ENCODE results near the gene NHERF1. TPM values are rescaled to one million over a fixed set of nuclear protein-coding genes. Genes with fewer than 3 reads are reported as not detected.

NHERF1 gene
- total and polyA plus RNA-seq, 2 of the 8 experiments (the other 6 are each of a cell fraction or from before 2014, with no cell fraction given): 92.9 to 99.2 TPM

DNA sequence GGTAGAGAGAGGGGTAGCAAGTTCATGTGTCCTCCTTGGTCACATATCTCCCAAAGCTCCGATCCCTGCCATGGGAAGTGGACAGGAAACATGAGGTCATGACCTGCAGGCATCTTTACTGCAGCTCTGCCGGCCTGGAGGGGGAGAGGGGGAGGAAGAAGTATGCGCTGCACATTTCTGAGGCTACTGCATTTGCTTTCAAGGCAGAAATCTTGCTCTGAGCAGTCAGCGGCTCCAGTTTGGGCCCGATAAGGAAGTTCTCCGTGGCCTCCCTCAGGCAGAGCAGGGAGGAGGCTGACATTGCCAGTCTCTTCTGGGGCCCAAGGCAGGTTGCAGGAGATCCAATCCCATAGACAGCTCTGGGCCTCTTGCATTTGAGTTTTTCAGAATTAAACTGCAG, 1.5 kb upstream of the NHERF1 start:
- peak overlapping the region; percentile 69; the same call in 1 of the 2 replicates for H2BK12ac ChIP-seq (ENCODE audit: low read depth, low read length)
- no peak overlapping the region for H2BK120ac ChIP-seq (replicated peaks; ENCODE audit: low read depth, low read length)
- no peak overlapping the region for H2AK5ac ChIP-seq (ENCODE audit: low read depth, low read length)
- peak overlapping the region; percentile 42; the same call in 1 of the 2 replicates for H3K18ac ChIP-seq (ENCODE audit: extremely low read depth, low read length)
- H3K14ac ChIP-seq (ENCODE audit: insufficient read length): no peak overlapping the region
- H3K36me3 ChIP-seq (ENCODE audit: control insufficient read depth in 2 of 4, insufficient read depth in 4 of 4, low read length in 3 of 4): no peaks in the 10 kb centered on the region
- no peak overlapping the region for H3K27ac ChIP-seq (ENCODE audit: low read depth, low read length)
- peaks cover 13% of the 10 kb centered on the region for H3K23me2 ChIP-seq (ENCODE audit: low read depth, low read length)
- peak overlapping the region; percentile 64; the same call in 1 of the 2 replicates for H2BK20ac ChIP-seq (ENCODE audit: low read length)
- ChIA-PET CTCF (ENCODE audit: partially characterized antibody) (interaction anchor here (0.6 to 4.7 kb wide), 12 partner anchors 11 to 214 kb away, joined by 3 to 388 read pairs (median 32); partner anchors contain the start of genes NAT9 and RAB37), POLR2A (ENCODE audit: partially characterized antibody) (interaction anchor here (0.6 to 9.3 kb wide), 9 partner anchors 10 to 98 kb away, joined by 3 to 60 read pairs (median 5); partner anchors contain the start of genes NAT9 and RAB37)
- H3K79me2 ChIP-seq (ENCODE audit: control insufficient read depth in 1 of 2, insufficient read depth in 2 of 2, low read length in 2 of 2): peaks cover 7 to 28% of the 10 kb centered on the region in 2 experiments; a peak in 3 of 4 replicates
- no peak overlapping the region for H4K8ac ChIP-seq (ENCODE audit: extremely low read depth, insufficient read depth, low read length)
- no peak overlapping the region for H4K5ac ChIP-seq (ENCODE audit: insufficient read length, low read depth, low read length)
- no peaks in the 10 kb centered on the region for H3K27me3 ChIP-seq (replicated peaks in 1 of 4; ENCODE audit: control insufficient read depth in 3 of 4, extremely low read depth in 1 of 4, insufficient read depth in 3 of 4, low read length in 3 of 4)
- H2BK15ac ChIP-seq (ENCODE audit: low read length): peak overlapping the region; percentile 25; the same call in 1 of the 2 replicates
- TF ChIP-seq SAP30 (IDR thresholded peaks at IDR 0.05; ENCODE audit: insufficient read depth, insufficient replicate concordance, low read length): no peak
- TF ChIP-seq YY1 (IDR thresholded peaks at IDR 0.05; ENCODE audit: low read depth, low read length): no peak
- TF ChIP-seq, protein P1, sequence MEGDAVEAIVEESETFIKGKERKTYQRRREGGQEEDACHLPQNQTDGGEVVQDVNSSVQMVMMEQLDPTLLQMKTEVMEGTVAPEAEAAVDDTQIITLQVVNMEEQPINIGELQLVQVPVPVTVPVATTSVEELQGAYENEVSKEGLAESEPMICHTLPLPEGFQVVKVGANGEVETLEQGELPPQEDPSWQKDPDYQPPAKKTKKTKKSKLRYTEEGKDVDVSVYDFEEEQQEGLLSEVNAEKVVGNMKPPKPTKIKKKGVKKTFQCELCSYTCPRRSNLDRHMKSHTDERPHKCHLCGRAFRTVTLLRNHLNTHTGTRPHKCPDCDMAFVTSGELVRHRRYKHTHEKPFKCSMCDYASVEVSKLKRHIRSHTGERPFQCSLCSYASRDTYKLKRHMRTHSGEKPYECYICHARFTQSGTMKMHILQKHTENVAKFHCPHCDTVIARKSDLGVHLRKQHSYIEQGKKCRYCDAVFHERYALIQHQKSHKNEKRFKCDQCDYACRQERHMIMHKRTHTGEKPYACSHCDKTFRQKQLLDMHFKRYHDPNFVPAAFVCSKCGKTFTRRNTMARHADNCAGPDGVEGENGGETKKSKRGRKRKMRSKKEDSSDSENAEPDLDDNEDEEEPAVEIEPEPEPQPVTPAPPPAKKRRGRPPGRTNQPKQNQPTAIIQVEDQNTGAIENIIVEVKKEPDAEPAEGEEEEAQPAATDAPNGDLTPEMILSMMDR (IDR thresholded peaks at IDR 0.05; ENCODE audit: control extremely low read depth in 1 of 3, insufficient read depth in 1 of 3, low read depth in 1 of 3, low read length in 3 of 3): no peak
- no peak for TF ChIP-seq SUZ12 (IDR thresholded peaks at IDR 0.05; ENCODE audit: low read length)
- no peak for TF ChIP-seq ZNF274 (IDR thresholded peaks at IDR 0.05; ENCODE audit: borderline replicate concordance, extremely low read depth, low read length)
- TF ChIP-seq MAFK (IDR thresholded peaks at IDR 0.05; ENCODE audit: low read depth, low read length): no peak
- TF ChIP-seq TEAD4 (IDR thresholded peaks at IDR 0.05; ENCODE audit: low read depth, low read length): no peak
- no peak for TF ChIP-seq POU5F1 (IDR thresholded peaks at IDR 0.05; ENCODE audit: low read depth, low read length)
- 70% methylated on average over 6 of the region's 6 CpGs; no CpG with 5 or more reads in 1 of the 2 experiments for WGBS, 2 experiments (ENCODE audit: extremely low coverage in 1 of 2, insufficient coverage in 1 of 2, insufficient read length in 1 of 2, insufficient replicate concordance in 2 of 2, low coverage in 1 of 2, low lambda C conversion rate in 2 of 2, missing lambda C conversion rate in 1 of 2)
- H3K4me1 ChIP-seq (replicated peaks in 1 of 4; ENCODE audit: control insufficient read depth in 3 of 4, insufficient read depth in 4 of 4, low read length in 3 of 4): peaks cover 5 to 45% (median 27%) of the 10 kb centered on the region in 4 experiments
- H3K4ac ChIP-seq (replicated peaks; ENCODE audit: insufficient read length, low read depth, low read length): no peak overlapping the region
- H4K20me1 ChIP-seq (replicated peaks in 1 of 2; ENCODE audit: control insufficient read depth in 1 of 2, insufficient read depth in 2 of 2, low read length in 2 of 2): peaks cover 16 to 24% of the 10 kb centered on the region in 2 experiments
- no peak overlapping the region for H4K91ac ChIP-seq (replicated peaks; ENCODE audit: insufficient read length, low read length)
- no peak overlapping the region for H3K23ac ChIP-seq (ENCODE audit: insufficient read length)
- H3K9me3 ChIP-seq (ENCODE audit: insufficient read depth in 2 of 2, low read depth in 1 of 2, low read length in 1 of 2): no peaks in the 10 kb centered on the region
- no peak overlapping the region for H3K4me3 ChIP-seq (ENCODE audit: extremely low read depth in 1 of 4, insufficient read depth in 2 of 4, low read depth in 3 of 4, low read length in 4 of 4)
- 0 out of 2 replicates have a peak overlapping the region, but pooled peaks have one; percentile 1 for H2BK5ac ChIP-seq (ENCODE audit: low read depth, low read length)
- DNase-seq (ENCODE audit: low read depth in 1 of 2, low spot score in 2 of 2): no peak
- no peak overlapping the region for H3K56ac ChIP-seq (replicated peaks; ENCODE audit: insufficient read length, low read depth, low read length)
- H3K79me1 ChIP-seq (ENCODE audit: low read depth, low read length): peaks cover 6% of the 10 kb centered on the region
- FAIRE-seq: no peak
- no peak overlapping the region for H3K9ac ChIP-seq (replicated peaks in 1 of 4; ENCODE audit: extremely low read depth in 1 of 4, low read depth in 3 of 4, low read length in 3 of 4)
- peak overlapping the region; percentile 15 to 18; a peak in 2 of 4 replicates for H3K4me2 ChIP-seq (ENCODE audit: insufficient read depth in 1 of 2, low read depth in 2 of 2, low read length in 2 of 2)
- H2AFZ ChIP-seq (ENCODE audit: low read length): no peak overlapping the region

Measured in H1 (cell line).